ENCODE results near the gene COL17A1. TPM values are rescaled to one million over a fixed set of nuclear protein-coding genes. Genes with fewer than 3 reads are reported as not detected.

The COL17A1 gene
- total RNA-seq, 1 donor from 2014 or later: 10.1 TPM

Small RNAs within 50 kb of the gene (microRNA-seq; reads per million reads assigned to microRNA genes)
- gene MIR936: not detected

Other genes starting within 250 kb of the COL17A1 start
- 17.3 and 25.8 TPM in 2 replicates for gene SH3PXD2A, start 230.3 kb downstream of the COL17A1 start, total RNA-seq
- gene STN1, start 167.7 kb downstream of the COL17A1 start, total RNA-seq: 17.3 and 19.9 TPM in 2 replicates
- 24.9 and 27.5 TPM in 2 replicates for gene SLK, start 118.7 kb downstream of the COL17A1 start, total RNA-seq
- 3.6 and 4.4 TPM in 2 replicates for gene SFR1, start 36.3 kb upstream of the COL17A1 start, total RNA-seq
- 0.24 and 0.27 TPM in 2 replicates for gene CFAP43, start 146.5 kb upstream of the COL17A1 start, total RNA-seq
- gene GSTO1, start 169.0 kb upstream of the COL17A1 start, total RNA-seq: 127 and 131 TPM in 2 replicates
- 1.2 and 1.9 TPM in 2 replicates for gene GSTO2, start 183.3 kb upstream of the COL17A1 start, total RNA-seq